NCI-H2196 (cell line): ENCODE results near the gene CXXC1.
"Not testable (repeated sequence)": the region's sequence is repeated elsewhere in the genome, so short reads cannot be mapped to it uniquely, and the experiment has no call there.

ENCODE experiments used
- DNase-seq: peaks from one replicate; lab custom pipeline; 2025; ENCODE audit not compliant: unreplicated experiment; lab: John Stamatoyannopoulos, UW

CXXC1 gene

DNA sequence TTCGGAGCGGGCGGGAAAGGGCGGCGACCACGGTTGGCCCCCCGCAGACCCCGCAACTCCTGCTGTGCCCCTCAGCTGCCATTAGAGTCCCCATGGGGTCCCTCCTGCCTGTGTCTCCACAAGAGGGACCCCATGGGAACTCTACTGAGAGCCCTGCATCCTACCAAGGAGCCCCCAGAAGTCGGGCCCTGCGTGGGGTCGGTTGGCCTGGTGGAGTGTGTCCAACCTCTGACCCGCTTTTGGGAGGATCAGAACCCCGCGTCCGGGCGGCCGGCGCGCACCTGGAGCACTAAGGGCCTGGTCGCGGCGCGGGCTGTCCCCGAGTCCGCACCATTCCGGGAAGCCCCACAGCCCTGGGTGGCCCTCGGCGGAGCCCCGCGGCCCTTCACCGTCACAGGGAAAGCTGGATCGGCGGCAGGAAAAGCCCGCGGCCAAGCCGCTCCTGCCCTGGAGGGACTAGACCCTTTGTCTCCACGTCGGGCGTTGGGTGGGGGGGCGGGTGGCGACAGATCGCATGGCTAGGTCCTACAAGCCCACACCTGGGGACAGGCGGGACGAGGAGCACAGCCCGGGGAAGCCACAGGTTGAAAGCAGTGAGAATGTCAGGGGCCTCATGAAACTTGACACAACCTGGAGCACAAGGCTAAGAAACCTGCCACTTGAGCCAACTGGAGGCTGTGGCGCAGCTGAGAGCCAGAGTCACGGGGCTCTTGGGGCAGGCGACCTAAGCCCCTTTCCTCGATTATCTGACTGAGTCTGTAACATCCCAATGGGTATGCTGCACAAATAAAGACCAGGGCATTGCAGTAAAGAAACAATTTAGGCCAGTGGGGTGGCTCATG is 11.2 kb upstream of the CXXC1 start:
- no peak for DNase-seq

DNA sequence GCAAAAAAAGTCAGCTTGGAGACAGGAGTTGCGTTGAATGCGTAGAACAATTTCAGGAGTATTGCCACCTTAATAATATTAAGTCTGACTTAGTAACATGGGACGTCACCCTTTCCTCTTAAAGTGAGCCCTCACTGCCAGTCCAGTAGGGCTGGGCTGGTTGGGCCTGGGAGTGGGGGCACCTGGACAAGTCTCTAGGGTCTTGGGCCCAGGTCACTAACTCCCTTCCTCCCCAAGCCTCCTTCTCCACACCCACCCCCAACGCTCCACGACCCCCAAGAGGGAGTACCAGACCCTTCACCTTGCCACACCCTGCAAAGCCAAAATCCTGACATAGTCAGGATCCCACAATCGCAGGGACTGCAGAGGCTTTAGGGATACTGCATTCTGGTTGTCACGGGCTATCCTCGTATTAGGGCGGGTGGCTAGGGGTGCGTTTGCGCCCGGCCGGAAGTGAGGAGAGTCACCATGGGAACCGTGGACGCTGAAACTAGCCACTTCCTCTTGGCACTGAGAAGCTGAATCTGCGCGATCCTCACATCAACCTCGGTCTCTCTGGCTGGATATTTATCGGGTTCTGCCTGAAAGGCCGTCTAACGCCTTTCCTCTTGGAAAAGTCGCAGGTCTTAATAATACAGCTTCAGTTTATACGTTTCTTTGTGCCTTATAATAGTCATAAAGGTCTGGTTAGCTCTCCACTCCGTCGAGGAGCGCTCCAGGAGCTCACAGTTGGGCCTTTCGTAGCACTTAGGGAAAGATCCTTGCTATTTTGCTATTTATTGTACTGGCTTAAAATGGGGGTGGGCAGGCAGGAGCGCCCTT is 10.3 kb upstream of the CXXC1 start:
- DNase-seq = peak; percentile 80

DNA sequence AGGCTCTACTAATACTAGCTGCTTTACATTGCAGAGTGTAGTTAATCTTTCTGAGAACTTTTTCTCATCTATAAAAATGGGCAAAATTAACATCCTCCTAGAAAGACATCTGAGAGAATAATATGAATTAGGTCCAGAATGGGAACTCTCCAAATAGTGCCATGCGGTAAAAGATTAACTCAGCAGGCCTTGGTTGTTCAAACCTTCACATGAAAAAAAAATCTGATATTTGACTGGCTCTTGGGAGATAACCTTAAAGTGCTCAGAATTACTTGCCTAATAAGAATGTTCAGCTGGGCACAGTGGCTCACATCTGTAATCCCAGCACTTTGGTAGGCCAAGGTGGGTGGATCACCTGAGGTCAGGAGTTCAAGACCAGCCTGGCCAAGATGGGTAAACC is 5.5 kb upstream of the CXXC1 start:
- no peak for DNase-seq

GRCh38 chr18:50289108-50289443 is 1.6 kb upstream of the CXXC1 start:
- DNase-seq = no peak

DNA sequence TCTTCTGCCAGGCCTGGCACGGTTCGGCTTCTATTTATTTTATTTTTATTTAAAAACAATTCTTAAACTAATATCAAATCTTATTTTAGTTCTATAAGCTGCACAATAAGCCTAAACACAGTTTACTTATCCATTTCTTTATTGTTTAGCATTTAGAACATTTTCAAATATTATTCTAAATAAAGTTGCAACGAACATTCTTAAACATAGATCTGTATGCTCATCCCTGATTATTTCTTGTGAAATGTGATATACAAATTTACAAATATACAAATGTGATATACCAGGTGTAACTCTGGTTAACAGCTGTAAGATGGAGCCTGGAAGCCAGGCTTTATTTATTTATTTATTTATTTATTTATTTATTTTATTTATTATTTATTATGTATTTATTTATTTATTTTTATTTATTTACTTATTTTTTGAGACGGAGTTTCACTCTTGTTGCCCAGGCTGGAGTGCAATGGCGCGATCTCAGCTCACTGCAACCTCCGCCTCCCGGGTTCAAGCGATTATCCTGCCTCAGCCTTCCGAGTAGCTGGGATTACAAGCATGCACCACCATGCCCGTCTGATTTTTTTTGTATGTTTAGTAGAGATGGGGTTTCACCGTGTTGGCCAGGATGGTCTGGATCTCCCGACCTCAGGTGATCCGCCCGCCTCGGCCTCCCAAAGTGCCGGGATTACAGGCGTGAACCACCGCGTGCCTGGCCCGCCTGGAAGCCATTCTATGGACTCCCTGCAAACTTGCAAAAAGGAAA is 1.0 kb upstream of the CXXC1 start:
- DNase-seq = not testable (repeated sequence)

GRCh38 chr18:50287028-50287440 is 458 bp downstream of the CXXC1 start:
- DNase-seq = no peak

DNA sequence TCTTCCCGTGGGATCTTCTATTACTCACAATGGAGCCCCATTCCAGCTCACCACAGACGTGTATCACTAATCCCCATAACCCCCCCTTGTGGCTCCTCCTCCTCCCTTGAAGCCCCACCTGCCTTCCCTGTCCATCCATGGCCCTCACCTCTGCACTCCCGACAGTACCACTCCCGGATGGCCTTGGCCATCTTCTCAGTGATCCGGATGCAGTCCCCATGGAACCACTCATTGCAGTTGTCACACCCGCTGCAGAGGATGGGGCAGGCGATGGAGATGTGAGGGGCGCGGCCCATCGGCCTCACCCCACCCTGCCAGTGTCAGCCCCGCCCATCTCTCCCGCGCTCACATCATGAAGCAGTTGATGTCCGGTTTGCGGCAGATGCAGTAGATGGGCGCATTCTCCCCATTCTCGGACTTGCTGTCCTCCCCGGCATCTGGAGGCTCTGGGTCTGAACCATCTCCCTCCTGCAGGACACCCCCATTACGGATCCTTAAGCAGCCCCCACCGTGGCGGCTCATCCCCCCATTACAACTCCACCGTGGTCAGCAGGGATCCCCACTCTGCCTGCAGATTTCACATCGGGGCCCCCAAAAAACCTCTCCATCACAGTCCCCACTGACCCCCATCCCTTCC is 983 bp downstream of the CXXC1 start:
- DNase-seq = peak; percentile 30

DNA sequence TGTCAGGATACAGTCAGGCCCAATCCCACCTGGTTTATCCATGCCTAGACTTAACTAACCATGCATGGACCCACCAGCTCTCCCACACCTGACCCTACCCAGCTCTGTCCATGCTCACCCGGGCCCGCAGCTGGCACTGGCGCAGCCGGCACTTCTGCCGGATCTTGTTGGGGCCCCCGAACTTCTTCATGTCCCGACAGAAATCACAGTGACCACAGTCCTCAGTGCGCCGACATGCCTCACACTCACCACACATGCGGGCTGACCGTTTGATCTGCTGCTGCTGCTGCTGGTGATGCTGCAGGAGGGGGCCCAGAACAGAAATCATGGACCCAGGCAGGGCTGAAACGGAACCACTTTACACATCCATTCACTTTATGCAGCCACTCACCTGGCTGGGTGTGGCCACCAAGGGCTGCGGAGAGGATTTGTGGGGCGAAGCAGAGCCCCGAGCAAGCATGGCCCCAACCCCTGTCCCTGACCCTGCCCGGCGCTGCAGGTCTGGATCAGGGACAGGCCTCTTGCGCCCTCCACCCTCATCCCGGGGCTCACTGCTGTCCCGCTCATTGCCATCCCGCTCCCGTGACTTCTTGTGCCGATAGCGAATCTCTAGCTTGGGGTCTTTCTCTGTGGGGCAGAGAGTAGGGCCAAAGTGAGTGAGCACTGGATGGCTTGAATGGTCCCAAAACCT is 1.7 kb downstream of the CXXC1 start:
- no peak for DNase-seq

DNA sequence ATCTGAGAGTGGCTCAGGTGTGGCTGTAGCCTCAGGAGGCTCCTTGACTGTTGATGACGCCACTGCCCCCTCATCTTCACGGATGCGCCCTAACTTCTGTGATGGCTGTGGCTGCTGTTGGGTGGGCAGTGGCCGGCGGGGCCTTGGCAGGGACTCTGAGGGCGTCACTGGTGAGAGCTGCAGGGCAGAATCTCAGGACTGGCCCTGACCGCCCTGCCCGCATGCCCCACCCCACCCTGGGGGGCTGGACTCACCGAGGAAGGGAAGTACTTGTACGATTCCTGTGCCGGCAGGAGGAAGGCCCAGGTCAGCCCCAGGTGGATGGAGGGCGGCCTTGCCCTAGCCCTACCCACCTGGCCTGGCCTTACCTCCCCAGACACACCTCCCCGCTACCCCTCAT is 2.4 kb downstream of the CXXC1 start:
- no peak for DNase-seq

GRCh38 chr18:50284255-50284885 is 3.1 kb downstream of the CXXC1 start:
- no peak for DNase-seq

- no peak for DNase-seq
Observed at GRCh38 chr18:50283469-50284209, 3.9 kb downstream of the CXXC1 start.

- peak; percentile 15 for DNase-seq
Observed at GRCh38 chr18:50282521-50283335, 4.8 kb downstream of the CXXC1 start.

GRCh38 chr18:50281972-50282520 is 5.4 kb downstream of the CXXC1 start:
- no peak for DNase-seq

DNA sequence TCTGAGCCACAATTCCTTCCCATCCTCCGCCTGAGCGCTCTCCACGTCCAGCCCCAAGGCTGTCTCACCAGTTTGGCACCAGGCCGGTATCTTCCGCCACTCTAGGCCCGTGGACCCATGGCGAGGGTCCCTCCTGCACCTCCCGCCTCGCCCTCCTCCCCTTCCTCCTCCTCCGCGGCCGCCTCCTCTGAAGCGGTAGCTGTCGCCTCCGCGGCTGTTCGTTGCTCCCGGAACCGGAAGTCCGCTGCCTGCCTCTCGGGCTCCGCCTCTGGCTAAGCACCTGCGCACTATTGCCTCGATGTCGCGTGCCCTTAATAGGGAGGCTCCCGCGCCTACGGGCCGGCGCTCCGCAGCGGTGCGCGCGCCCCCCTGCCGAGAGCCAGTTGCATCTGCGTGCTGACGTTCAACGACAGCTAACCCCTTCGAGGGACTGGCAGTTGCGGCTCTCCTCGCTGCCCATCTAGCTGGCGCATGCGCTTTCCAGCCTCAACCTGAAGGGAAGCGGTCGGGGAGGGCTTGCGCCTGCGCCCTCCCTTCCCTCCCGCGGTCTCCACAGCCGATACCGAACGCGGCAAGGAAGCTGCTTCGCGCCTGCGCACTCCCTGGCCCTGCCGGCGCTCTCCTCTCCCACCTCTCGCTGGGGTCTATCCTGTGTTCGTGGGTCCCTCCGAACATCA is 6.1 kb downstream of the CXXC1 start, which contains the start of gene MBD1:
Gene MBD1, minus strand, starts transcription at position 229 of the 677 bp plus-strand sequence. CDS start 1,531 bp downstream, outside the sequence.
- peak; percentile 98 for DNase-seq

- DNase-seq = no peak
Observed at GRCh38 chr18:50280707-50281294, 6.7 kb downstream of the CXXC1 start.

GRCh38 chr18:50279752-50280151 is 7.7 kb downstream of the CXXC1 start:
- no peak for DNase-seq

DNA sequence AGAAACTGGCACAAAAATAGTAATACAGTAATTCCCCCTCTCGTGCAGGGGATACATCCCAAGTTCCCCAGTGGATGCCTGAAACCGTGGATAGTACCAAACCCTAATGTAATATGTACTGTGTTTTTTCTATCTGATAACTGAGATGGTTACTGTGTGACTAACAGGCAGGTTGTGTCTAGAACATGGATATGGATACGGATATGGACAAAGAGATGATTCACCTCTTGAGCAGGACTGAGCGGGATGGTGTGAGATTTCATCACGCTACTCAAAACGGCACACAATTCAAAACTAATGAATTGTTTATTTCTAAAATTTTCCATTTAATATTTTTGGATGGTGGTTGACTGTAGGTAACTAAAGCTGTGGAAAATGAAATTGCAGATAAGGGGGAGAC is 9.6 kb downstream of the CXXC1 start:
- no peak for DNase-seq
